RWPE1 (cell line): ENCODE measurements around the gene CTF1.
A peak's percentile ranks its signal among the peaks of the same experiment; 100 is the strongest.
"Not testable (repeated sequence)": the region's sequence is repeated elsewhere in the genome, so short reads cannot be mapped to it uniquely, and the experiment has no call there.

Experiments used
- CTCF ChIA-PET: fragments of 350-600 bp; sonication (Branson Sonifier 250); formaldehyde crosslinking; extraction: SDS; loops from one replicate; lab custom pipeline; 2021; lab: Yijun Ruan, JAX
- POLR2A ChIA-PET: fragments of 400-600 bp; formaldehyde crosslinking; extraction: SDS; loops from one replicate; lab custom pipeline; 2020; ENCODE audit warnings: antibody characterized with exemption; ENCODE audit not compliant: low non-redundant PET; lab: Yijun Ruan, JAX
- DNase-seq: peaks from one replicate; pipeline ENCODE4 v3.0.0; 2012; ENCODE audit warnings: low spot score
- H3K27ac ChIP-seq: fragments of 450-650 bp; 2 replicates; pipeline ENCODE4 v1.5.1; 2017
- TF ChIP-seq, protein P1 (sequence below): fragments of 450-650 bp; conservative IDR thresholded peaks from 2 replicates; pipeline ENCODE4 v1.5.1; 2017; ENCODE audit warnings: low read depth, mild to moderate bottlenecking

The CTF1 gene

DNA sequence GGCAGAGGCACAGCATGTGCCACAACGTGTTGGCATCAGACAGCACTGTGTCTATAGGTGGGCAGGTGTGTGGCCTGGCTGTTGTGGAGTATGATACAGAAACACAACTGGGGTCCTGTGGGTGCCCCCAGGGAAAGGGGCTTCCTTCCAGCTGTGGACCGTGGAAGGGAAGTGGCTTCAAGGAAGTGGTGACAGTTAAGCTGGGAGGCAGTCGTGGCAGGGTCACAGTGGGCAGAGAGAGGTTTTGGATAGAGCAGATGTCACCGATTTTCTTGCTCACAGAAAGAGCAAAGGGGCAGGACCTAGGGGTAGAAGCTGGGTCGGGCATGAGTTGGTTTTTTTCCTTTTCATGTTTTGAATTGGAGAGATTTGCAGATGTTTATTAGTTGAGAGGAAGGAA lies 41.3 kb downstream of the CTF1 start:
- ChIA-PET POLR2A (no interaction called here), CTCF (no interaction called here)
- no peak for DNase-seq
- TF ChIP-seq, protein P1, sequence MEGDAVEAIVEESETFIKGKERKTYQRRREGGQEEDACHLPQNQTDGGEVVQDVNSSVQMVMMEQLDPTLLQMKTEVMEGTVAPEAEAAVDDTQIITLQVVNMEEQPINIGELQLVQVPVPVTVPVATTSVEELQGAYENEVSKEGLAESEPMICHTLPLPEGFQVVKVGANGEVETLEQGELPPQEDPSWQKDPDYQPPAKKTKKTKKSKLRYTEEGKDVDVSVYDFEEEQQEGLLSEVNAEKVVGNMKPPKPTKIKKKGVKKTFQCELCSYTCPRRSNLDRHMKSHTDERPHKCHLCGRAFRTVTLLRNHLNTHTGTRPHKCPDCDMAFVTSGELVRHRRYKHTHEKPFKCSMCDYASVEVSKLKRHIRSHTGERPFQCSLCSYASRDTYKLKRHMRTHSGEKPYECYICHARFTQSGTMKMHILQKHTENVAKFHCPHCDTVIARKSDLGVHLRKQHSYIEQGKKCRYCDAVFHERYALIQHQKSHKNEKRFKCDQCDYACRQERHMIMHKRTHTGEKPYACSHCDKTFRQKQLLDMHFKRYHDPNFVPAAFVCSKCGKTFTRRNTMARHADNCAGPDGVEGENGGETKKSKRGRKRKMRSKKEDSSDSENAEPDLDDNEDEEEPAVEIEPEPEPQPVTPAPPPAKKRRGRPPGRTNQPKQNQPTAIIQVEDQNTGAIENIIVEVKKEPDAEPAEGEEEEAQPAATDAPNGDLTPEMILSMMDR = no peak
- peak overlapping the region; percentile 91 for H3K27ac ChIP-seq

DNA sequence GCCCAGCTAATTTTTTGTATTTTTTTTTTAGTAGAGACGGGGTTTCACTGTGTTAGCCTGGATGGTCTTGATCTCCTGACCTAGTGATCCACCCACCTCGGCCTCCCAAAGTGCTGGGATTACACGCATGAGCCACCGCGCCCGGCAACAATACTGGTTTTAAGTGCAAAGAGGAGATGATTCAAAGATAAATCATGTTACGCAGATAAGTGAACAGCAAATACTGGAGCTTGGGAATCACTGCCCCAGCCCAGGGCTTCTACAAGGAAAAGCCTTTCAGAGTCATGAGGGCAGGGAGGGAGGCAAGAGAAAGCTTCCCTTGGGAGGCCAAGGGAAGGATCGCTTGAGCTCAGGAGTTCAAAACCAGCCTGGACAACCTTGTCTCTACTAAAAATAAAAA lies 43.2 kb downstream of the CTF1 start:
- POLR2A ChIA-PET, DNase-seq: not testable (repeated sequence)
- CTCF ChIA-PET = interaction anchor here (0.7 to 3.6 kb wide), 4 partner anchors 12 to 524 kb away, joined by 3 to 23 read pairs (median 4); no protein-coding TSS in a partner anchor
- peak overlapping the region; percentile 91 for H3K27ac ChIP-seq

DNA sequence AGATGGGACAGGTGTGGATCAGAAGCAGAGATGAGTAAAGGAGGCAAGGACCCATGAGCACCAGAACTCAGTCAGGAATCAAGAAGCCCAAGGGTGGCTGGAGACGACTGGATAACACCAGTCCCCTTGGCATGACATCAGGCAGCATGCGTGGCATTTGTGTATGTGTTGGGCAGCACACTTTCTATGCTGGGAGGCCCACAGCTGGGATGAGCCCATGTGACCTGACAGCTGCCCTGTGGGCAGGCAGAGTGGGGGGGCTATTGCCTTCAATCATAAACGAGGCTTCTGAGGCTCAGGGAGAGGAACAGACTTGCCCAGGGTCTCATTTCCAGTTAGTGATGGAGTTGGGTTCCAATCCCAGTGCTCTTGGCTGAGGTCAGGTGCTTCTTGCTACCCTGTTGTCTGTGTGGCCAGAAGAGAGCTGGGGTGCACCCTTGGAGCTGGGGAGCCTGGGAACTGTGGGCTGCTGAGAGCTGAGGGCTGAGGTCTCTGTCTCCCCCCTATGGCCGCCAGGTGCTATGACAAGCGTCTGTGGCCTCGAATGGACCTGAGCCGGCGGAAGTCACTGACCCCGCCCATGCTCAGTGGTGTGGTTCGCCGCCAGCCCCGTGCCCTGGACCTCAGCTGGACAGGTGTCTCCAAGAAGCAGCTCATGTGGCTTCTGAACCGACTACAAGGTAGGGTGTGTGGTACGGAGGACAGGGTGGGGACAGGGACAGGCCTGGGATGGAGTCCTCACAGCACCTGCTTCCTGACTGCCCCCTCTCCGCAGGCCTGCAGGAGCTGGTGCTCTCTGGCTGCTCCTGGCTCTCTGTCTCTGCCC lies 45.4 kb downstream of the CTF1 start:
- peak; percentile 80 for DNase-seq
- TF ChIP-seq, protein P1 = peak; percentile 95
- H3K27ac ChIP-seq = peak overlapping the region; percentile 91
- ChIA-PET POLR2A (interaction anchor here (0.7 kb wide), 1 partner anchor 46 kb away, joined by 3 read pairs; no protein-coding TSS in a partner anchor), CTCF (interaction anchor here (0.5 to 3.6 kb wide), 22 partner anchors 8 to 172 kb away, joined by 3 to 23 read pairs (median 4); partner anchors contain the start of gene FBXL19)

DNA sequence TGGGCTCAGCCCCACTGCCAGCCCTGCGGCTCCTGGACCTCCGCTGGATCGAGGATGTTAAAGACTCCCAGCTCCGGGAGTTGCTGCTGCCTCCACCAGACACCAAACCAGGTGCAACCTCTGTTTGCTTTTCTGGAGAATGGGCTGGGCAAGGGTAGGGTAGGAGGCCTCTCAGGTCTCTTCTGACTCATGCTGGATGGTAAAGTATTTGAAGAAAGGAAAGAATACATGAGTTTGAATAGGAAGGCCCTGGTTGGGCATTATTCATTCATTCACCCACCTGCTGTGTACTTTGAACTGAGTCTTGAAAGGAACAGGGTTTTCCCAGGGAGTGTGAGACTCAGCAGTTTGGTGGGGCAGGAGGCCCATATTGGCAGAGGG lies 46.0 kb downstream of the CTF1 start:
- POLR2A ChIA-PET = no interaction called here

DNA sequence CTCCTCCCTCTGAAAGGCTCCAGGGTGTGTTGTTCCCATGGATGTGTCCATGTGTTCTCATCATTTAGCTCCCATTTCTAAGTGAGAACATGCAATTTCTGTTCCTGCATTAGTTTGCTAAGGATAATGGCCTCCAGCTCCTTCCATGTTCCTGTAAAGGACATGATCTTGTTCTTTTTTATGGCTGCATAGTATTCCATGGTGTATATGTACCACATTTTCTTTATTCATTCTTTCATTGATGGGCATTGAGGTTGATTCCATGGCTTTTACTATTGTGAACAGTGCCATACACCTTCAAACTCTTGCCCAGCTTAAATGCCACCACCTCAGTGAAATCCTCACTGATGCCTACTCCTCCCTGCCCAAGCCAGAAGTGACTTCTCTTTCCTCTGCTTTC lies 47.9 kb downstream of the CTF1 start:
- no peak for DNase-seq
- no peak overlapping the region for H3K27ac ChIP-seq
- TF ChIP-seq, protein P1 = no peak
- CTCF ChIA-PET = interaction anchor here (0.5 kb wide), 1 partner anchor 10 kb away, joined by 3 read pairs; no protein-coding TSS in a partner anchor
- POLR2A ChIA-PET = no interaction called here

More for the DNA sequence above, 46.0 kb downstream of the CTF1 start:
- H3K27ac ChIP-seq = peak overlapping the region; percentile 91
- TF ChIP-seq, protein P1 = no peak
- CTCF ChIA-PET = interaction anchor here (0.6 to 3.6 kb wide), 16 partner anchors 8 to 172 kb away, joined by 3 to 23 read pairs (median 4); partner anchors contain the start of gene FBXL19
- DNase-seq = no peak

DNA sequence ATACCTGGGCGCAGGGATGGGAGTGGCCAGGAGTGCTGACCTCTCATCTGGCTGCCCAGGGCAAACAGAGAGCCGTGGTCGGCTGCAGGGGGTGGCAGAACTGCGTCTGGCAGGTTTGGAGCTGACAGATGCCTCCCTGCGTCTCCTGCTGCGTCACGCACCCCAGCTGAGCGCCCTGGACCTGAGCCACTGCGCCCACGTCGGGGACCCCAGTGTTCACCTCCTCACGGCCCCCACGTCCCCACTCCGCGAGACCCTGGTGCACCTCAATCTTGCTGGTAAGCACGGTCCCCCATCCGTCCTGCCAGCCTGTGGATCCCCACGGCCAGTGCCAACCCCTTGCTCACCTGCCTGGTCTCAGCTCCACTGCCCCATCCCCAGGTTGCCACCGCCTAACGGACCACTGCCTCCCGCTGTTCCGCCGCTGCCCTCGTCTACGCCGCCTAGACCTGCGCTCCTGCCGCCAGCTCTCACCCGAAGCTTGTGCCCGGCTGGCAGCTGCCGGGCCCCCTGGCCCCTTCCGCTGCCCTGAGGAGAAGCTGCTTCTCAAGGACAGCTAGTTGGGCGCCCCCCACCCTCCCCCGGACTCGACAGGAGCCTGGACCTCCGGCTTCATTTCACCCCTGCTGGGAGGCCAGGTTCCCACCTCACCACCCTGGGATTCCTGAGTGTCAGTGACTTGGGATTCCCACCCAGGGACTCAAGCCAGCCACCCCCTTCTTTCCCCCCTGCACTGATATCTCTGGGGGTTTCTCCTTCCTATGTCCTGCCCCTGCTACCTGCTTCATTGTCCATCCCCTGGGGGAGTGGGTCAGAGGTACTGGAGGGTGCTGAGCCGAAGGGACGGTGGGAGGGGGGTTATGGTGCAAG lies 50.5 kb downstream of the CTF1 start:
- DNase-seq = no peak
- TF ChIP-seq, protein P1 = no peak
- peak overlapping the region; percentile 98 for H3K27ac ChIP-seq
- CTCF ChIA-PET = interaction anchor here (0.6 to 1.0 kb wide), 3 partner anchors 12 to 130 kb away, joined by 3 to 5 read pairs (median 3); no protein-coding TSS in a partner anchor
- POLR2A ChIA-PET = no interaction called here
